Testis (tissue), 2 donors: ENCODE data around the gene PON3.

Experiments used
- CTCF ChIP-seq, 3 experiments: fragments of 450-650 bp in 2 of 3; fragments of 200-600 bp in 1 of 3; sonication (generic) in 1 of 3; IDR thresholded peaks; one replicate each; pipeline ENCODE4 v1.5.1; 2016 to 2019; ENCODE audit warnings: antibody characterized with exemption in 3 of 3, mild to moderate bottlenecking in 2 of 3, moderate library complexity in 1 of 3
- POLR2A ChIP-seq: fragments of 450-650 bp; IDR thresholded peaks from one replicate; pipeline ENCODE4 v1.6.1; 2017; ENCODE audit warnings: antibody characterized with exemption, mild to moderate bottlenecking, moderate library complexity

- no peak for TF ChIP-seq CTCF (IDR thresholded peaks at IDR 0.05)
- no peak for TF ChIP-seq POLR2A
These were observed 27.9 kb downstream of the PON3 start for GRCh38 chr7:95368235-95368634.
